Neural cell (in vitro differentiated cells): ENCODE measurements around the gene ESYT2. TPM values are rescaled to one million over a fixed set of nuclear protein-coding genes. Genes with fewer than 3 reads are reported as not detected.

Experiments used
- H2AFZ ChIP-seq: fragments of 200-600, 300-800 bp; sonication (generic), shearing (Covaris generic); 2 replicates; pipeline ENCODE4 v1.6.0; 2014; ENCODE audit warnings: low read depth, mild to moderate bottlenecking, antibody characterized with exemption, low read length, moderate library complexity
- H3F3A ChIP-seq: fragments of 200-600 bp; shearing (Covaris generic); 2 replicates; pipeline ENCODE4 v1.6.1; 2016; ENCODE audit warnings: mild to moderate bottlenecking, moderate library complexity, mixed read lengths, antibody characterized with exemption, low read length; ENCODE audit not compliant: insufficient read depth, poor library complexity, severe bottlenecking
- H3K27ac ChIP-seq: fragments of 200-600, 300-800 bp; sonication (generic), shearing (Covaris generic); 2 replicates; pipeline ENCODE4 v1.5.1; 2014; ENCODE audit warnings: mild to moderate bottlenecking, low read length, moderate library complexity
- H3K27me3 ChIP-seq: fragments of 300-800, 200-600 bp; sonication (generic), shearing (Covaris generic); 2 replicates; pipeline ENCODE4 v1.6.0; 2014; ENCODE audit warnings: mild to moderate bottlenecking, low read depth, low read length, moderate library complexity; ENCODE audit not compliant: insufficient read depth
- H3K36me3 ChIP-seq: fragments of 300-800, 200-600 bp; sonication (generic), shearing (Covaris generic); 2 replicates; pipeline ENCODE4 v1.5.1; 2014; ENCODE audit warnings: mild to moderate bottlenecking, antibody characterized with exemption, low read length, moderate library complexity; ENCODE audit not compliant: insufficient read depth
- H3K4me2 ChIP-seq: fragments of 300-800, 200-600 bp; sonication (generic), shearing (Covaris generic); 2 replicates; pipeline ENCODE4 v1.6.0; 2014; ENCODE audit warnings: mild to moderate bottlenecking, low read length
- H3K4me3 ChIP-seq: fragments of 300-800, 200-600 bp; sonication (generic), shearing (Covaris generic); 2 replicates; pipeline ENCODE4 v1.5.1; 2014; ENCODE audit warnings: mild to moderate bottlenecking, low read length, moderate library complexity
- H3K79me2 ChIP-seq: fragments of 200-600 bp; shearing (Covaris generic); replicated peaks from 2 replicates; pipeline ENCODE4 v1.6.0; 2014; ENCODE audit warnings: mild to moderate bottlenecking, low read length, moderate library complexity; ENCODE audit not compliant: insufficient read depth
- H3K9ac ChIP-seq: fragments of 300-800, 200-600 bp; sonication (generic), shearing (Covaris generic); 2 replicates; pipeline ENCODE4 v1.6.1; 2016; ENCODE audit warnings: mild to moderate bottlenecking, low read length, mixed read lengths
- H3K9me2 ChIP-seq: fragments of 200-600 bp; shearing (Covaris generic); 2 replicates; pipeline ENCODE4 v1.6.1; 2016; ENCODE audit warnings: mild to moderate bottlenecking, low read length, mixed read lengths; ENCODE audit not compliant: insufficient read depth
- H3K9me3 ChIP-seq: fragments of 200-600, 300-800 bp; sonication (generic), shearing (Covaris generic); 2 replicates; pipeline ENCODE4 v1.6.1; 2016; ENCODE audit warnings: mild to moderate bottlenecking, mixed run types, low read length, moderate library complexity, mixed read lengths
- H4K20me1 ChIP-seq: fragments of 200-600 bp; shearing (Covaris generic); 2 replicates; pipeline ENCODE4 v1.6.1; 2016; ENCODE audit warnings: mild to moderate bottlenecking, mixed run types; ENCODE audit not compliant: insufficient read depth
- EP300 ChIP-seq: fragments of 450-650 bp; conservative IDR thresholded peaks from 2 replicates; pipeline ENCODE4 v1.6.1; 2014; ENCODE audit warnings: antibody characterized with exemption, mild to moderate bottlenecking, moderate library complexity; ENCODE audit not compliant: poor library complexity, severe bottlenecking
- EZH2 ChIP-seq: fragments of 200-600, 300-800 bp; shearing (Covaris generic), sonication (generic); IDR thresholded peaks from 2 replicates; pipeline ENCODE4 v1.6.1; 2014; ENCODE audit warnings: antibody characterized with exemption, low read length, borderline replicate concordance, mild to moderate bottlenecking; ENCODE audit not compliant: insufficient read depth, poor library complexity, severe bottlenecking
- MXI1 ChIP-seq: fragments of 450-650 bp; conservative IDR thresholded peaks from 2 replicates; pipeline ENCODE4 v1.6.1; 2014; ENCODE audit warnings: antibody characterized with exemption, mild to moderate bottlenecking; ENCODE audit not compliant: poor library complexity, severe bottlenecking
- POLR2AphosphoS5 ChIP-seq: IDR thresholded peaks from 2 replicates; pipeline ENCODE4 v1.6.1; 2012
- RAD21 ChIP-seq: fragments of 450-650 bp; conservative IDR thresholded peaks from 2 replicates; pipeline ENCODE4 v1.6.1; 2014; ENCODE audit warnings: antibody characterized with exemption, mild to moderate bottlenecking, moderate library complexity
- SMC3 ChIP-seq: fragments of 450-650 bp; conservative IDR thresholded peaks from 2 replicates; pipeline ENCODE4 v1.6.1; 2014; ENCODE audit warnings: antibody characterized with exemption, mild to moderate bottlenecking, moderate library complexity; ENCODE audit not compliant: poor library complexity
- TAF1 ChIP-seq: IDR thresholded peaks from 2 replicates; pipeline ENCODE4 v1.6.1; 2012; ENCODE audit warnings: low read depth
- polyA plus RNA-seq: library from polyadenylated mRNA; depleted of rRNA; stranded (reverse); fragments of >200 nt; gene quantifications from 2 replicates; pipeline ENCODE4 v1.2.3, GENCODE V29; 2014
- TF ChIP-seq, protein P1 (sequence below): fragments of 450-650 bp; IDR thresholded peaks from 2 replicates; pipeline ENCODE4 v1.5.1; 2014; ENCODE audit warnings: antibody characterized with exemption, mild to moderate bottlenecking, moderate library complexity; ENCODE audit not compliant: poor library complexity, severe bottlenecking
- TF ChIP-seq, protein P2 (sequence below): IDR thresholded peaks from 2 replicates; pipeline ENCODE4 v1.6.1; 2012; ENCODE audit warnings: borderline replicate concordance

Gene ESYT2
- polyA plus RNA-seq, 1 donor from 2014 or later = 23.8 TPM

DNA sequence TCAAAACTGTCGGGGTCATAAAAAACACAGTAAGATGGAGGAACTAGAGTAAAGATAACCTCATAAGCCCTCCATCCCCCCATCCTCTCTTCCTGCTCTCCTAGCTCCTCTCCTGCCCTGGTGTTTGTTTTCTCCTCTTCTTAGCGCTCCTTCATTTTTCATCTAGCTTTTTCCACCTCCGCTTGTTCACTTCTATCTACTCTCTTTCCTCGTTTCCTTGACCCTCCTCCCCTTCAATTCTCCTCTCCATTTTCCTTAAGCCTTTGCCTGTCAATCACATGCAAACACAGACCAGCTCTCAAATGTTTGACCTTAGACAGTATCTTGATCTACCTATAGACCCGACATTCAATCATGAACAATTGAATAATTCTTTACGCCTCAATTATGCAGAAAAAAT is 134.7 kb downstream of the ESYT2 start:
- no peaks in the 10 kb centered on the region for H3K79me2 ChIP-seq

DNA sequence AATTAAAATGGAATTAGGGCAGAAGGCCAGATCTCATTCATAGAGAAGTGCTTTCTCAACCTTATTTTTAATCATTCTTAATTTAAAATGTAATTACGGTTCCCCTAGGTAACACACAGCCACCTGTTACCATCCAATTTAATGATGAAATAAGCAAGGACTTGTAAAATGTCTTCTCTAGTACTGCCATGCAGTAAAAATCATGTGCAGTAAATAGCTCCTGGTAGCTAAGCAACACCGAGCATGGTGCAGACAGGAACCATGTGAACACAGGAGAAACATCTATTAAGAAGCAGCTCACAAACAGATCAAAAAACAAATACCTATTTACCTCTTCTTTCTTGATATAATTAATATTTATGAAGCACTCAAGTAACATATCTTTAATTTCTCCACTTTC is 139.8 kb downstream of the ESYT2 start:
- Histone ChIP-seq H3K27me3 (no peaks in the 10 kb centered on the region), H3K27ac (peak overlapping the region; percentile 57), H3K9me3 (no peaks in the 10 kb centered on the region), H3F3A (no peaks in the 10 kb centered on the region), H2AFZ (no peak overlapping the region), H4K20me1 (no peaks in the 10 kb centered on the region), H3K9ac (no peak overlapping the region), H3K4me2 (peak overlapping the region; percentile 4), H3K9me2 (no peaks in the 10 kb centered on the region), H3K4me3 (no peak overlapping the region), H3K79me2 (no peaks in the 10 kb centered on the region), H3K36me3 (no peaks in the 10 kb centered on the region)
- peak; percentile 93 for TF ChIP-seq MXI1
- no peak for TF ChIP-seq RAD21

More for the DNA sequence above, 134.7 kb downstream of the ESYT2 start:
- Histone ChIP-seq H4K20me1 (no peaks in the 10 kb centered on the region), H3K4me2 (no peak overlapping the region), H3K27ac (no peak overlapping the region), H3K4me3 (no peak overlapping the region), H3K27me3 (no peaks in the 10 kb centered on the region), H2AFZ (no peak overlapping the region), H3K36me3 (no peaks in the 10 kb centered on the region), H3K9me3 (no peaks in the 10 kb centered on the region), H3K9me2 (no peaks in the 10 kb centered on the region), H3F3A (no peaks in the 10 kb centered on the region), H3K9ac (no peak overlapping the region)
- TF ChIP-seq SMC3 (no peak), POLR2AphosphoS5 (no peak), EZH2 (no peak), EP300 (no peak), RAD21 (no peak), TAF1 (no peak), MXI1 (no peak)
- TF ChIP-seq, protein P1, sequence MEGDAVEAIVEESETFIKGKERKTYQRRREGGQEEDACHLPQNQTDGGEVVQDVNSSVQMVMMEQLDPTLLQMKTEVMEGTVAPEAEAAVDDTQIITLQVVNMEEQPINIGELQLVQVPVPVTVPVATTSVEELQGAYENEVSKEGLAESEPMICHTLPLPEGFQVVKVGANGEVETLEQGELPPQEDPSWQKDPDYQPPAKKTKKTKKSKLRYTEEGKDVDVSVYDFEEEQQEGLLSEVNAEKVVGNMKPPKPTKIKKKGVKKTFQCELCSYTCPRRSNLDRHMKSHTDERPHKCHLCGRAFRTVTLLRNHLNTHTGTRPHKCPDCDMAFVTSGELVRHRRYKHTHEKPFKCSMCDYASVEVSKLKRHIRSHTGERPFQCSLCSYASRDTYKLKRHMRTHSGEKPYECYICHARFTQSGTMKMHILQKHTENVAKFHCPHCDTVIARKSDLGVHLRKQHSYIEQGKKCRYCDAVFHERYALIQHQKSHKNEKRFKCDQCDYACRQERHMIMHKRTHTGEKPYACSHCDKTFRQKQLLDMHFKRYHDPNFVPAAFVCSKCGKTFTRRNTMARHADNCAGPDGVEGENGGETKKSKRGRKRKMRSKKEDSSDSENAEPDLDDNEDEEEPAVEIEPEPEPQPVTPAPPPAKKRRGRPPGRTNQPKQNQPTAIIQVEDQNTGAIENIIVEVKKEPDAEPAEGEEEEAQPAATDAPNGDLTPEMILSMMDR = no peak
- TF ChIP-seq, protein P2, sequence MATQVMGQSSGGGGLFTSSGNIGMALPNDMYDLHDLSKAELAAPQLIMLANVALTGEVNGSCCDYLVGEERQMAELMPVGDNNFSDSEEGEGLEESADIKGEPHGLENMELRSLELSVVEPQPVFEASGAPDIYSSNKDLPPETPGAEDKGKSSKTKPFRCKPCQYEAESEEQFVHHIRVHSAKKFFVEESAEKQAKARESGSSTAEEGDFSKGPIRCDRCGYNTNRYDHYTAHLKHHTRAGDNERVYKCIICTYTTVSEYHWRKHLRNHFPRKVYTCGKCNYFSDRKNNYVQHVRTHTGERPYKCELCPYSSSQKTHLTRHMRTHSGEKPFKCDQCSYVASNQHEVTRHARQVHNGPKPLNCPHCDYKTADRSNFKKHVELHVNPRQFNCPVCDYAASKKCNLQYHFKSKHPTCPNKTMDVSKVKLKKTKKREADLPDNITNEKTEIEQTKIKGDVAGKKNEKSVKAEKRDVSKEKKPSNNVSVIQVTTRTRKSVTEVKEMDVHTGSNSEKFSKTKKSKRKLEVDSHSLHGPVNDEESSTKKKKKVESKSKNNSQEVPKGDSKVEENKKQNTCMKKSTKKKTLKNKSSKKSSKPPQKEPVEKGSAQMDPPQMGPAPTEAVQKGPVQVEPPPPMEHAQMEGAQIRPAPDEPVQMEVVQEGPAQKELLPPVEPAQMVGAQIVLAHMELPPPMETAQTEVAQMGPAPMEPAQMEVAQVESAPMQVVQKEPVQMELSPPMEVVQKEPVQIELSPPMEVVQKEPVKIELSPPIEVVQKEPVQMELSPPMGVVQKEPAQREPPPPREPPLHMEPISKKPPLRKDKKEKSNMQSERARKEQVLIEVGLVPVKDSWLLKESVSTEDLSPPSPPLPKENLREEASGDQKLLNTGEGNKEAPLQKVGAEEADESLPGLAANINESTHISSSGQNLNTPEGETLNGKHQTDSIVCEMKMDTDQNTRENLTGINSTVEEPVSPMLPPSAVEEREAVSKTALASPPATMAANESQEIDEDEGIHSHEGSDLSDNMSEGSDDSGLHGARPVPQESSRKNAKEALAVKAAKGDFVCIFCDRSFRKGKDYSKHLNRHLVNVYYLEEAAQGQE = no peak

DNA sequence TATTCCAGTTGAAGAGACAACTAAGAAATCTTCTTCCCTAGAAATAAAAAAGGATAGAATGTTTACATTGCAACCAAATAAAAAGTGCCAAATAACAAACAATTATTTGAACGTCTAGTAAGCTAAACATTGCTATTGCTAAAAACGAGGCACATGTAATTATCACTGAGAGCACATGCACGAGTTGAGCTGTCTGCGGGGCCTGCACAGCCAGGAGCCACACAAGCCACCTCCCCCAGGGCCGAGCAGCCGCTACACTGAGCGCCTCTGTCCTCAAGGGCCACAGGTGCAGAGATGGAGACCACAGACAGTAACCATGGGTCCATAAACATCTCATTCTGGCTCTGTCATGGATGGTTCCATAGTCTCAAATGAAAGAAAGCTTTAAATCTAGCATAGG is 141.9 kb downstream of the ESYT2 start:
- Histone ChIP-seq H3K79me2 (no peaks in the 10 kb centered on the region), H3K9me2 (no peaks in the 10 kb centered on the region), H3K27ac (no peak overlapping the region), H3K9me3 (no peaks in the 10 kb centered on the region), H3K4me2 (no peak overlapping the region), H3F3A (no peaks in the 10 kb centered on the region), H4K20me1 (no peaks in the 10 kb centered on the region), H3K9ac (no peak overlapping the region), H3K36me3 (no peaks in the 10 kb centered on the region), H3K27me3 (no peaks in the 10 kb centered on the region), H2AFZ (no peak overlapping the region), H3K4me3 (no peak overlapping the region)
- TF ChIP-seq, protein P2 = no peak
- TF ChIP-seq TAF1 = no peak
